Upper lobe of left lung (tissue), 6 donors: ENCODE results near the gene PCNX2. TPM values are rescaled to one million over a fixed set of nuclear protein-coding genes. Genes with fewer than 3 reads are reported as not detected.

Experiments used
- ATAC-seq, 2 donors: fragments of 200-7000 bp; cut with Tn5 transposase; one replicate each; pipeline ENCODE4 v1.9.1; 2022; ENCODE audit warnings: mild to moderate bottlenecking in 2 of 2, moderate library complexity in 2 of 2; ENCODE audit not compliant: low FRiP score in 2 of 2
- DNase-seq, 2 donors: peaks; one replicate each; pipeline ENCODE4 v3.0.0-alpha.2; 2019 to 2020
- H3K27ac ChIP-seq, 4 donors: fragments of 200-600 bp; sonication (generic); one replicate each; pipeline ENCODE4 v1.5.1; 2016 to 2019
- H3K27me3 ChIP-seq, 4 donors: fragments of 200-600 bp; sonication (generic); one replicate each; pipeline ENCODE4 v1.5.1; 2017 to 2019
- H3K36me3 ChIP-seq, 4 donors: fragments of 200-600 bp; sonication (generic); one replicate each; pipeline ENCODE4 v1.5.1; 2016 to 2019
- H3K4me1 ChIP-seq, 4 donors: fragments of 200-600 bp; sonication (generic); one replicate each; pipeline ENCODE4 v1.5.1; 2018 to 2019
- H3K4me3 ChIP-seq, 4 donors: fragments of 200-600 bp; sonication (generic); one replicate each; pipeline ENCODE4 v1.5.1; 2017 to 2019; ENCODE audit warnings: mild to moderate bottlenecking in 2 of 4, moderate library complexity in 1 of 4
- H3K9me3 ChIP-seq, 4 donors: fragments of 200-600 bp; sonication (generic); one replicate each; pipeline ENCODE4 v1.5.1; 2018 to 2019
- EP300 ChIP-seq, 4 donors: sonication (generic); formaldehyde crosslinking; IDR thresholded peaks; one replicate each; pipeline ENCODE4 v1.5.1; 2017; ENCODE audit warnings: antibody characterized with exemption in 4 of 4, control low read depth in 2 of 4
- POLR2A ChIP-seq, 4 donors: fragments of 450-650 bp; IDR thresholded peaks; one replicate each; pipeline ENCODE4 v1.5.1; 2016 to 2017; ENCODE audit warnings: antibody characterized with exemption in 4 of 4, mild to moderate bottlenecking in 2 of 4
- POLR2AphosphoS5 ChIP-seq, 2 donors: sonication (generic); formaldehyde crosslinking; IDR thresholded peaks; one replicate each; pipeline ENCODE4 v1.5.1; 2017; ENCODE audit warnings: antibody characterized with exemption in 2 of 2
- WGBS, 2 donors: methylation state at CpG; one replicate each; pipeline ENCODE4 v1.1.5; 2017 to 2018; 5-methylcytosine and 5-hydroxymethylcytosine counted together
- total RNA-seq, 6 donors: library from RNA; depleted of rRNA in 4 of 6; stranded (reverse); fragments of >200 nt in 4 of 6; gene quantifications; one replicate each; pipeline versions ENCODE4 v1.1.0 to v1.2.1, GENCODE V29; 2016 to 2021
- TF ChIP-seq, protein P1 (sequence below), 6 experiments: fragments of 450-650 bp in 4 of 6; fragments of 200-600 bp in 2 of 6; sonication (generic) in 2 of 6; IDR thresholded peaks; one replicate each; pipeline ENCODE4 v1.5.1; 2016 to 2019; ENCODE audit warnings: antibody characterized with exemption in 6 of 6
- donor health status: DM: no; HTN: no; CAD: no; lungs with moderate emphysema.
- donor health status: DM: no; HTN: yes; CAD: no; lungs with severe emphysema.

The PCNX2 gene
- total RNA-seq, 6 donors from 2014 or later, result 8.2 to 27.2 (median 14.5) TPM

GRCh38 chr1:233105225-233105624 is 190.3 kb downstream of the PCNX2 start:
- Histone ChIP-seq H3K9me3 (no peaks in the 10 kb centered on the region), H3K36me3 (no peaks in the 10 kb centered on the region), H3K4me3 (no peak overlapping the region), H3K27ac (no peak overlapping the region), H3K27me3 (no peaks in the 10 kb centered on the region), H3K4me1 (peaks cover 0 to 4% (median 0%) of the 10 kb centered on the region in 4 donors)
- WGBS, 2 donors, result 31 to 38% methylated on average over 1 of the region's 1 CpG
- DNase-seq (no peak), ATAC-seq (no peak)
- TF ChIP-seq POLR2A (IDR thresholded peaks at IDR 0.05), result no peak
- TF ChIP-seq, protein P1, sequence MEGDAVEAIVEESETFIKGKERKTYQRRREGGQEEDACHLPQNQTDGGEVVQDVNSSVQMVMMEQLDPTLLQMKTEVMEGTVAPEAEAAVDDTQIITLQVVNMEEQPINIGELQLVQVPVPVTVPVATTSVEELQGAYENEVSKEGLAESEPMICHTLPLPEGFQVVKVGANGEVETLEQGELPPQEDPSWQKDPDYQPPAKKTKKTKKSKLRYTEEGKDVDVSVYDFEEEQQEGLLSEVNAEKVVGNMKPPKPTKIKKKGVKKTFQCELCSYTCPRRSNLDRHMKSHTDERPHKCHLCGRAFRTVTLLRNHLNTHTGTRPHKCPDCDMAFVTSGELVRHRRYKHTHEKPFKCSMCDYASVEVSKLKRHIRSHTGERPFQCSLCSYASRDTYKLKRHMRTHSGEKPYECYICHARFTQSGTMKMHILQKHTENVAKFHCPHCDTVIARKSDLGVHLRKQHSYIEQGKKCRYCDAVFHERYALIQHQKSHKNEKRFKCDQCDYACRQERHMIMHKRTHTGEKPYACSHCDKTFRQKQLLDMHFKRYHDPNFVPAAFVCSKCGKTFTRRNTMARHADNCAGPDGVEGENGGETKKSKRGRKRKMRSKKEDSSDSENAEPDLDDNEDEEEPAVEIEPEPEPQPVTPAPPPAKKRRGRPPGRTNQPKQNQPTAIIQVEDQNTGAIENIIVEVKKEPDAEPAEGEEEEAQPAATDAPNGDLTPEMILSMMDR (IDR thresholded peaks at IDR 0.05), result no peak
- no peak for TF ChIP-seq POLR2AphosphoS5 (IDR thresholded peaks at IDR 0.05)
- no peak for TF ChIP-seq EP300 (IDR thresholded peaks at IDR 0.05)

- DNase-seq (no peak), ATAC-seq (no peak)
- Histone ChIP-seq H3K36me3 (no peaks in the 10 kb centered on the region), H3K4me1 (no peaks in the 10 kb centered on the region), H3K27me3 (no peaks in the 10 kb centered on the region), H3K9me3 (no peaks in the 10 kb centered on the region), H3K4me3 (no peak overlapping the region), H3K27ac (no peak overlapping the region)
- 93 to 98% methylated on average over 2 of the region's 2 CpGs for WGBS, 2 donors
- TF ChIP-seq EP300 (IDR thresholded peaks at IDR 0.05) (no peak), POLR2A (IDR thresholded peaks at IDR 0.05) (no peak), POLR2AphosphoS5 (IDR thresholded peaks at IDR 0.05) (no peak)
- TF ChIP-seq, protein P1 (IDR thresholded peaks at IDR 0.05), result no peak
These were observed 193.2 kb downstream of the PCNX2 start for GRCh38 chr1:233102341-233102740.

DNA sequence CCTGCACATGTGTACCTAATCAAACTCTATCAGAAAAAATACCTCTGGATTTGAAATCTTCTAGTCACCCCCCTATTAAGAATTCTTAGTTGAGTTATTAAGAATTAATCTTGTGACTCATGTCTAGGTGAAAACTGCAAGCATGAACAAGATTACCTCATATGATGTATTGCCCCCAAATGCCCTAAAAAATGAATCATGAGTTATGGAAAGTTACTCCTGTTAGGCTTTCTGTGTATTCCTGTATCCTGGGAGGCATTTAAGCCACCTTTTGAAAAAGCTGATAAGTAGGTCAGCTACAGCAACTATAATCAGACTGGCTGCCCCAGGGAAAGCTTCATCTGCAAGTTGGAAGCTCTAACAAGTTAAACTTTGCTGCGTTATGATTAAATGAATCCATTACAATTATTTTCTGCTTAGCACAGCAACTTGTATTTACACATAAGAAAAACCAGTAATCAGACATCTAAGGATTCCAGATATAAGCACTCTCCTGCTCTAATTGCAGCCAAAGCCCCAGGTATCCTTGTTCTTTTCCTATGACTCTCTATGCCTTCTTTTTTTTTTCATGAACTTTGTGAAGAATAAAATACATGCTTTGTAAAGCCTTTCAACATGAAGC is 197.5 kb downstream of the PCNX2 start:
- ATAC-seq, result peak in 1 of 2 donors; percentile 63
- no peaks in the 10 kb centered on the region for H3K9me3 ChIP-seq
- 97 to 100% methylated on average over 1 of the region's 1 CpG for WGBS, 2 donors
- no peaks in the 10 kb centered on the region for H3K36me3 ChIP-seq
- H3K27ac ChIP-seq, result no peak overlapping the region
- TF ChIP-seq POLR2AphosphoS5 (IDR thresholded peaks at IDR 0.05) (no peak), POLR2A (IDR thresholded peaks at IDR 0.05) (no peak), EP300 (IDR thresholded peaks at IDR 0.05) (no peak)
- TF ChIP-seq, protein P1 (IDR thresholded peaks at IDR 0.05), result no peak
- H3K4me1 ChIP-seq, result no peaks in the 10 kb centered on the region
- no peaks in the 10 kb centered on the region for H3K27me3 ChIP-seq
- no peak for DNase-seq
- H3K4me3 ChIP-seq, result no peak overlapping the region

DNA sequence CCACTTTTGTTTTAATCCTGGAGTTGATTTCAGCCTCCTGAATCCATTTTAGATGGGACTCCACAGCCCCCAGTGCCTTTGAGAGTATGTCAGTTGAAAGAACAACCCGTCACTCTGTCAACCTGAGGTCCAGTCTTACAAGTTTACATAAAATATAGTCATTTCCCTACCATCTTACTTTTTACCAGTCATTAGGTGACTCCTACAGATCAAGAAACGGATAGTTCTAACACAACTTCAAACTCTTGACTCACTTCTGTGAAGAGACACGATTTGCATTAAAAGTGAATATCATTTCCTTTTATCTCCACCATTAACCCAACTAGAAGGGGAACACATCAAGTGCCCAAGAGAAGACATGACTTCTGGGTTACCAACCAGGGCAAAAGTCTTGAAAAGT is 198.0 kb downstream of the PCNX2 start:
- no peak overlapping the region for H3K27ac ChIP-seq
- no peaks in the 10 kb centered on the region for H3K27me3 ChIP-seq
- H3K4me1 ChIP-seq, result no peaks in the 10 kb centered on the region
- H3K9me3 ChIP-seq, result no peaks in the 10 kb centered on the region
- no peak for DNase-seq
- H3K36me3 ChIP-seq, result no peaks in the 10 kb centered on the region
- WGBS, 2 donors, result 92 to 93% methylated on average over 3 of the region's 3 CpGs
- ATAC-seq, result no peak
- no peak overlapping the region for H3K4me3 ChIP-seq
- no peak for TF ChIP-seq POLR2AphosphoS5 (IDR thresholded peaks at IDR 0.05)

- H3K36me3 ChIP-seq, result no peaks in the 10 kb centered on the region
- no peaks in the 10 kb centered on the region for H3K27me3 ChIP-seq
- no peak overlapping the region for H3K4me3 ChIP-seq
- TF ChIP-seq POLR2AphosphoS5 (IDR thresholded peaks at IDR 0.05) (no peak), EP300 (IDR thresholded peaks at IDR 0.05) (no peak), POLR2A (IDR thresholded peaks at IDR 0.05) (no peak)
- TF ChIP-seq, protein P1 (IDR thresholded peaks at IDR 0.05), result no peak
- peaks cover 0 to 3% (median 0%) of the 10 kb centered on the region in 4 donors for H3K4me1 ChIP-seq
- ATAC-seq, result no peak
- DNase-seq, result no peak
- WGBS, 2 donors, result 84 to 95% methylated on average over 1 of the region's 1 CpG
- H3K27ac ChIP-seq, result no peak overlapping the region
- no peaks in the 10 kb centered on the region for H3K9me3 ChIP-seq
These were observed 200.8 kb downstream of the PCNX2 start for GRCh38 chr1:233094691-233095090.
